Measurements from ENCODE around the gene SEM1. TPM values are rescaled to one million over a fixed set of nuclear protein-coding genes. Genes with fewer than 3 reads are reported as not detected.
"Not testable (repeated sequence)": the region's sequence is repeated elsewhere in the genome, so short reads cannot be mapped to it uniquely, and the experiment has no call there.

The SEM1 gene
- polyA plus RNA-seq, 3 donors: 34.9 to 103 (median 66.7) TPM

GRCh38 chr7:96710544-96710943 lies 898 bp upstream of the SEM1 start:
- WGBS, 3 donors: 95 to 99% (median 96%) methylated on average over 2 of the region's 2 CpGs
- H3K27ac ChIP-seq (ENCODE audit: low read depth, low read length): no peak overlapping the region

GRCh38 chr7:96708872-96709271 lies 774 bp downstream of the SEM1 start:
- no peak overlapping the region for H3K27ac ChIP-seq (ENCODE audit: low read depth, low read length)
- 46 to 54% (median 47%) methylated on average over 5 of the region's 5 CpGs for WGBS, 3 donors

GRCh38 chr7:96707901-96708774 lies 1.5 kb downstream of the SEM1 start:
- no peak overlapping the region for H3K27ac ChIP-seq (ENCODE audit: low read depth, low read length)
- WGBS, 3 donors: 95% methylated on average over 4 of the region's 4 CpGs

GRCh38 chr7:96701258-96701657 lies 8.4 kb downstream of the SEM1 start:
- H3K27ac ChIP-seq (ENCODE audit: low read depth, low read length): no peak overlapping the region
- 90 to 95% (median 94%) methylated on average over 3 of the region's 3 CpGs for WGBS, 3 donors

GRCh38 chr7:96700516-96700915 lies 9.1 kb downstream of the SEM1 start:
- no peak overlapping the region for H3K27ac ChIP-seq (ENCODE audit: low read depth, low read length)
- WGBS, 3 donors: 91 to 93% (median 93%) methylated on average over 2 of the region's 2 CpGs

GRCh38 chr7:96699219-96699871 lies 10.3 kb downstream of the SEM1 start:
- WGBS, 3 donors: 82 to 95% (median 94%) methylated on average over 4 of the region's 4 CpGs
- no peak overlapping the region for H3K27ac ChIP-seq (ENCODE audit: low read depth, low read length)

GRCh38 chr7:96698449-96698848 lies 11.2 kb downstream of the SEM1 start:
- H3K27ac ChIP-seq (ENCODE audit: low read depth, low read length): not testable (repeated sequence)
- 92 to 94% (median 93%) methylated on average over 7 of the region's 7 CpGs for WGBS, 3 donors

- no peak overlapping the region for H3K27ac ChIP-seq (ENCODE audit: low read depth, low read length)
- WGBS, 3 donors: 43 to 87% (median 81%) methylated on average over 3 of the region's 3 CpGs
Observed at GRCh38 chr7:96697822-96698221, 11.8 kb downstream of the SEM1 start.

- 64 to 80% (median 76%) methylated on average over 1 of the region's 1 CpG for WGBS, 3 donors
Observed at GRCh38 chr7:96695581-96695980, 14.1 kb downstream of the SEM1 start.

GRCh38 chr7:96694082-96694481 lies 15.6 kb downstream of the SEM1 start:
- WGBS, 3 donors: 87 to 100% (median 88%) methylated on average over 4 of the region's 4 CpGs
- H3K27ac ChIP-seq (ENCODE audit: low read depth, low read length): no peak overlapping the region

More at GRCh38 chr7:96695581-96695980, 14.1 kb downstream of the SEM1 start:
- no peak overlapping the region for H3K27ac ChIP-seq (ENCODE audit: low read depth, low read length)

GRCh38 chr7:96691702-96692101 lies 17.9 kb downstream of the SEM1 start:
- no peak overlapping the region for H3K27ac ChIP-seq (ENCODE audit: low read depth, low read length)
- 96 to 100% (median 96%) methylated on average over 1 of the region's 1 CpG for WGBS, 3 donors

- WGBS, 3 donors: 95 to 99% (median 95%) methylated on average over 1 of the region's 1 CpG
Observed at GRCh38 chr7:96689414-96689813, 20.2 kb downstream of the SEM1 start.

GRCh38 chr7:96686305-96686704 lies 23.3 kb downstream of the SEM1 start:
- no peak overlapping the region for H3K27ac ChIP-seq (ENCODE audit: low read depth, low read length)

More at GRCh38 chr7:96689414-96689813, 20.2 kb downstream of the SEM1 start:
- H3K27ac ChIP-seq (ENCODE audit: low read depth, low read length): no peak overlapping the region

- WGBS, 3 donors: 85 to 100% (median 92%) methylated on average over 1 of the region's 1 CpG
- no peak overlapping the region for H3K27ac ChIP-seq (ENCODE audit: low read depth, low read length)
Observed at GRCh38 chr7:96685755-96686154, 23.9 kb downstream of the SEM1 start.

- no peak overlapping the region for H3K27ac ChIP-seq (ENCODE audit: low read depth, low read length)
- WGBS, 3 donors: 54 to 77% (median 63%) methylated on average over 3 of the region's 3 CpGs
Observed at GRCh38 chr7:96685353-96685752, 24.3 kb downstream of the SEM1 start.

GRCh38 chr7:96679886-96680285 lies 29.8 kb downstream of the SEM1 start:
- WGBS, 3 donors: 71 to 95% (median 78%) methylated on average over 4 of the region's 4 CpGs
- H3K27ac ChIP-seq (ENCODE audit: low read depth, low read length): no peak overlapping the region

GRCh38 chr7:96676919-96677318 lies 32.7 kb downstream of the SEM1 start:
- H3K27ac ChIP-seq (ENCODE audit: low read depth, low read length): no peak overlapping the region
- WGBS, 3 donors: 79 to 82% (median 79%) methylated on average over 5 of the region's 5 CpGs

GRCh38 chr7:96675548-96675947 lies 34.1 kb downstream of the SEM1 start:
- WGBS, 3 donors: 67 to 100% (median 76%) methylated on average over 1 of the region's 1 CpG
- H3K27ac ChIP-seq (ENCODE audit: low read depth, low read length): no peak overlapping the region

GRCh38 chr7:96674565-96674964 lies 35.1 kb downstream of the SEM1 start:
- H3K27ac ChIP-seq (ENCODE audit: low read depth, low read length): no peak overlapping the region
- WGBS, 3 donors: 83 to 91% (median 84%) methylated on average over 4 of the region's 4 CpGs

GRCh38 chr7:96671854-96672253 lies 37.8 kb downstream of the SEM1 start:
- WGBS, 3 donors: 92 to 93% (median 93%) methylated on average over 3 of the region's 3 CpGs

More at GRCh38 chr7:96671854-96672253, 37.8 kb downstream of the SEM1 start:
- H3K27ac ChIP-seq (ENCODE audit: low read depth, low read length): no peak overlapping the region

Measured in adipose tissue (tissue), 3 donors.